HFF-Myc (cell line): ENCODE data around the gene GPRC5D.
A peak's percentile ranks its signal among the peaks of the same experiment; 100 is the strongest.

ENCODE experiments used
- DNase-seq: peaks from one replicate; pipeline ENCODE4 v3.0.0-alpha.2; 2011; ENCODE audit warnings: low read depth; ENCODE audit errors: extremely low read depth
- H3K4me3 ChIP-seq: replicated peaks from 2 replicates; pipeline ENCODE4 v1.5.1; 2011; ENCODE audit warnings: low read depth, mild to moderate bottlenecking, control low read depth, low read length
- CTCF ChIP-seq: IDR thresholded peaks from 2 replicates; pipeline ENCODE4 v1.5.1; 2012; ENCODE audit warnings: mild to moderate bottlenecking, low read depth, low read length, control low read depth; ENCODE audit errors: missing control alignments

GPRC5D gene

GRCh38 chr12:12998248-12998647, 46.3 kb upstream of the GPRC5D start:
- DNase-seq: no peak
- no peak overlapping the region for H3K4me3 ChIP-seq
- no peak for TF ChIP-seq CTCF

- DNase-seq: no peak
- no peak for TF ChIP-seq CTCF
- no peak overlapping the region for H3K4me3 ChIP-seq
These were observed 45.8 kb upstream of the GPRC5D start for GRCh38 chr12:12997734-12998133.

GRCh38 chr12:12997156-12997555, 45.2 kb upstream of the GPRC5D start:
- TF ChIP-seq CTCF: no peak
- no peak overlapping the region for H3K4me3 ChIP-seq
- DNase-seq: no peak

- no peak for TF ChIP-seq CTCF
- no peak overlapping the region for H3K4me3 ChIP-seq
- DNase-seq: no peak
These were observed 44.2 kb upstream of the GPRC5D start for GRCh38 chr12:12996209-12996608.

GRCh38 chr12:12995088-12995487, 43.1 kb upstream of the GPRC5D start:
- TF ChIP-seq CTCF: no peak
- no peak for DNase-seq
- no peak overlapping the region for H3K4me3 ChIP-seq

- no peak overlapping the region for H3K4me3 ChIP-seq
- no peak for DNase-seq
- TF ChIP-seq CTCF: no peak
These were observed 41.4 kb upstream of the GPRC5D start for GRCh38 chr12:12993367-12993766.

- TF ChIP-seq CTCF: no peak
- peak; percentile 27 for DNase-seq
- H3K4me3 ChIP-seq: no peak overlapping the region
These were observed 40.6 kb upstream of the GPRC5D start for GRCh38 chr12:12992418-12993130.
